Upper lobe of right lung (tissue), 1 donor: ENCODE data around the gene DUSP10. TPM values are rescaled to one million over a fixed set of nuclear protein-coding genes. Genes with fewer than 3 reads are reported as not detected.
A peak's percentile ranks its signal among the peaks of the same experiment; 100 is the strongest.

Experiments used
- ATAC-seq: fragments of 200-7000 bp; cut with Tn5 transposase; one replicate; pipeline ENCODE4 v1.9.1; 2020; ENCODE audit warnings: mild to moderate bottlenecking, moderate library complexity
- DNase-seq: peaks from one replicate; pipeline ENCODE4 v3.0.0-alpha.2; 2020
- H3K27ac ChIP-seq: fragments of 200-600 bp; one replicate; pipeline ENCODE4 v1.8.0; 2022
- H3K27me3 ChIP-seq: fragments of 200-600 bp; one replicate; pipeline ENCODE4 v1.8.0; 2022; ENCODE audit warnings: mild to moderate bottlenecking
- H3K36me3 ChIP-seq: fragments of 200-600 bp; one replicate; pipeline ENCODE4 v1.8.0; 2022
- H3K4me1 ChIP-seq: fragments of 200-600 bp; one replicate; pipeline ENCODE4 v1.8.0; 2022
- H3K4me3 ChIP-seq: fragments of 200-600 bp; one replicate; pipeline ENCODE4 v1.8.0; 2022; ENCODE audit warnings: mild to moderate bottlenecking
- H3K9me3 ChIP-seq: fragments of 200-600 bp; one replicate; pipeline ENCODE4 v1.8.0; 2022
- intact Hi-C: fragments of 100-400 bp; cut with DNase I; formaldehyde crosslinking; loops from one replicate; pipeline ENCODE4 v1.11.0; 2022
- total RNA-seq: library from RNA; stranded (reverse); fragmentation: NEBNext Ultra II Directional; extraction: Animal tissue kit (Norgen Biotek cat#: 25700); gene quantifications from one replicate; pipeline ENCODE4 v1.2.1, GENCODE V29; 2021
- TF ChIP-seq, protein P1 (sequence below): fragments of 200-600 bp; IDR thresholded peaks from one replicate; pipeline ENCODE4 v1.8.0; 2022; ENCODE audit warnings: antibody characterized with exemption
- donor health status: DM: no; HTN: yes; CAD: no; lungs with severe emphysema.

The DUSP10 gene
- total RNA-seq, 1 donor from 2014 or later = 8.2 TPM

GRCh38 chr1:221689138-221689537 lies 52.8 kb downstream of the DUSP10 start:
- TF ChIP-seq, protein P1, sequence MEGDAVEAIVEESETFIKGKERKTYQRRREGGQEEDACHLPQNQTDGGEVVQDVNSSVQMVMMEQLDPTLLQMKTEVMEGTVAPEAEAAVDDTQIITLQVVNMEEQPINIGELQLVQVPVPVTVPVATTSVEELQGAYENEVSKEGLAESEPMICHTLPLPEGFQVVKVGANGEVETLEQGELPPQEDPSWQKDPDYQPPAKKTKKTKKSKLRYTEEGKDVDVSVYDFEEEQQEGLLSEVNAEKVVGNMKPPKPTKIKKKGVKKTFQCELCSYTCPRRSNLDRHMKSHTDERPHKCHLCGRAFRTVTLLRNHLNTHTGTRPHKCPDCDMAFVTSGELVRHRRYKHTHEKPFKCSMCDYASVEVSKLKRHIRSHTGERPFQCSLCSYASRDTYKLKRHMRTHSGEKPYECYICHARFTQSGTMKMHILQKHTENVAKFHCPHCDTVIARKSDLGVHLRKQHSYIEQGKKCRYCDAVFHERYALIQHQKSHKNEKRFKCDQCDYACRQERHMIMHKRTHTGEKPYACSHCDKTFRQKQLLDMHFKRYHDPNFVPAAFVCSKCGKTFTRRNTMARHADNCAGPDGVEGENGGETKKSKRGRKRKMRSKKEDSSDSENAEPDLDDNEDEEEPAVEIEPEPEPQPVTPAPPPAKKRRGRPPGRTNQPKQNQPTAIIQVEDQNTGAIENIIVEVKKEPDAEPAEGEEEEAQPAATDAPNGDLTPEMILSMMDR = no peak
- no peaks in the 10 kb centered on the region for H3K27me3 ChIP-seq
- no peaks in the 10 kb centered on the region for H3K36me3 ChIP-seq
- H3K27ac ChIP-seq = no peak overlapping the region
- H3K9me3 ChIP-seq = no peaks in the 10 kb centered on the region
- no peaks in the 10 kb centered on the region for H3K4me1 ChIP-seq
- ATAC-seq = peak; percentile 50
- H3K4me3 ChIP-seq = no peak overlapping the region
- no peak for DNase-seq
- intact Hi-C loops = no loop called here

- H3K9me3 ChIP-seq = no peaks in the 10 kb centered on the region
- ATAC-seq = no peak
- TF ChIP-seq, protein P1 = no peak
Measured at GRCh38 chr1:221688488-221688843, 53.4 kb downstream of the DUSP10 start.

DNA sequence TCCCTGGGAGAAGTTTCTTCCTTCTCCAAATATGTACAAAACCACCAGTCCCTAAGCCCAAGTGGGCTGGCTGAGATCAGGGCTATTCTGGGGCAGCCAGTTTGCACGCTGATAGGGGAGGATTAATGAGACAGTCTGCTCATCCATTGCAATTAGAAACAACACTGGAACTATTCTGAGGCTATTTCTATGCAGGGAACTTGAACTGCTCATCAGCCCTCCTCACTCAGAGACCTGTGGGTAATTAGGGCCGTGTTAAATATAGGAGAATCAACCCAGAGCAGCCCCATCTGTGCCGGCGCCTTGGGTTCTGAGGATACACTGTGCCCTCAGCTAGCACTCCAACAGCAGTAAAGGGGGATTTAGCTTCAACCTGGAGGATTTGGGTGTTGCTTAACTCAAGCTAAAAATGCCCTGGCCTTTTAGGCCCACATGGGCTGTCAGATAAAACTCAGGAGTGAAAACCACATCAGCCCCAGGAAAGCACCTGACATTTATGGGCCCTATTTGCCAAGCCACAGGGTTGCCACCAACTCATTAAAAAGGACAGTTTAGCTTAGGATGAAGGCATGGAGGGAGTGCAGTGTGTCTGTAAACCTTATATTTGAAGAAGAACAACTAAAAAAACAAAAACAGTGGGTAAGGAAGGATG lies 53.9 kb downstream of the DUSP10 start:
- TF ChIP-seq, protein P1 = no peak
- Histone ChIP-seq H3K27me3 (no peaks in the 10 kb centered on the region), H3K4me1 (no peaks in the 10 kb centered on the region), H3K36me3 (no peaks in the 10 kb centered on the region), H3K4me3 (no peak overlapping the region), H3K27ac (no peak overlapping the region), H3K9me3 (no peaks in the 10 kb centered on the region)
- no peak for ATAC-seq
- intact Hi-C loops = no loop called here
- no peak for DNase-seq

More at GRCh38 chr1:221688488-221688843, 53.4 kb downstream of the DUSP10 start:
- no peak for DNase-seq
- intact Hi-C loops = no loop called here
- Histone ChIP-seq H3K4me3 (no peak overlapping the region), H3K4me1 (no peaks in the 10 kb centered on the region), H3K36me3 (no peaks in the 10 kb centered on the region), H3K27ac (no peak overlapping the region), H3K27me3 (no peaks in the 10 kb centered on the region)

DNA sequence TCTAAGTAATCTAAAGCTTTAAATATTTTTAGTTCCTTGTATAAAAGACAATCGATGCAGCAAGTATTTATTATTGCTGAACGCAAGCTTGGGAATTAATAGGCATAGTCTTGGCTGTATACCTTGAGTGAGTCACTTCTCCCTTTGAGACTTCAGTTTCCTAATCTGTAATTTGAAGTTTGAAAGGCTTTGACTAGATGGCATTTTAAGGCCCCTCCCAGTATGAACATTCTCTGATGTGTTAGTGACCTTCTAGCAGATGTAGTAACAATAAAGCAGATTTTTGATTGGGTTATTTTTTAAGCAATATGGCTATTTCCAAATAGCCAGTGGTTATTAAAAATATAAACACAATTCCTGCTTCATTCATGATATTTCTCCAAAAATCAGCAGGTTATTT lies 58.2 kb downstream of the DUSP10 start:
- ATAC-seq (no peak), DNase-seq (no peak)
- TF ChIP-seq, protein P1 = no peak
- Histone ChIP-seq H3K27me3 (no peaks in the 10 kb centered on the region), H3K4me1 (no peaks in the 10 kb centered on the region), H3K36me3 (no peaks in the 10 kb centered on the region), H3K27ac (no peak overlapping the region), H3K9me3 (no peaks in the 10 kb centered on the region), H3K4me3 (no peak overlapping the region)
- intact Hi-C loops = no loop called here

DNA sequence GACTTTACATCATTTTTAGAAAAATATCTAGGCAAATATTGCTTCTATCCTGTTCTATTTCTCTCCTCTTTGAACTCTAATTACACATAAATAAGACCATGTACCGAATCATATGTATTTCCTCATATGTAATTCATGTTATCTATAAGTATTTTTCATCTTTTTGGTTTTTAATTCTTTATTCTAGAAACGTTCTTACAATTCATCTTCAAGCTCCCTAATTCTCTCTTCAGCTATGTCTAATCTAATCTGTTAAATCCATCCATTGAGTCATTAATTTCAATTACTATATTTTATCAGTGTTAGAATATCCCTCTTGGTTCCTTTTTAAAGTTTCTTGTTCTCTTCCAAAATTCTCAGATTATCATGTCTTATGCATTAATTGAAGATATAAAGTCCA lies 61.8 kb downstream of the DUSP10 start:
- no peak overlapping the region for H3K27ac ChIP-seq
- intact Hi-C loops = no loop called here
- ATAC-seq = no peak
- TF ChIP-seq, protein P1 = no peak
- H3K4me1 ChIP-seq = no peaks in the 10 kb centered on the region
- H3K9me3 ChIP-seq = no peaks in the 10 kb centered on the region
- no peaks in the 10 kb centered on the region for H3K36me3 ChIP-seq
- DNase-seq = no peak
- no peaks in the 10 kb centered on the region for H3K27me3 ChIP-seq
- no peak overlapping the region for H3K4me3 ChIP-seq

DNA sequence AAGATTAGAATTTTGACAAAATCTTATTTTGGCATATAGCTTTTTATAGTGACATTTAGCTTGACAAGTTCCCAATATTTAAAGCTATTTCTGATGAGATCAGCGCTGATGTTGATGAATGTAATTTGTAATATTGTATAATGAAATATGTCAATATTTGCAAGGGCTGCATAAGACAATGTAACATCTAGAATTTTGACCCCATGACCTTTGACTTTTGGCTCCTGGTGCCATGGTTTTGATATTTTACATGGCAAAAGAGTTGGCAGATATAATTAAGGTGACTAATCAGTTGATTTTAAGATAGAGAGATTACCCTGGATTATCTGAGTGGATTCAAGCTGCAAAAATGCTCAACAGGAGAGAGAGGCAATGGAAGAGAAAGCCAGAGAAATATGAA lies 63.9 kb downstream of the DUSP10 start:
- Histone ChIP-seq H3K27me3 (no peaks in the 10 kb centered on the region), H3K4me3 (no peak overlapping the region), H3K9me3 (no peaks in the 10 kb centered on the region), H3K36me3 (no peaks in the 10 kb centered on the region), H3K27ac (no peak overlapping the region), H3K4me1 (no peaks in the 10 kb centered on the region)
- TF ChIP-seq, protein P1 = no peak
- intact Hi-C loops = no loop called here
- DNase-seq (no peak), ATAC-seq (no peak)
